GM12878 (cell line): ENCODE data around the gene FMNL3. TPM values are rescaled to one million over a fixed set of nuclear protein-coding genes. Genes with fewer than 3 reads are reported as not detected.
A peak's percentile ranks its signal among the peaks of the same experiment; 100 is the strongest.

ENCODE experiments used
- ATAC-seq: fragments of 200-7000 bp; cut with Tn5 transposase; 3 replicates; pipeline ENCODE4 v1.9.1; 2020; ENCODE audit warnings: mild to moderate bottlenecking, moderate library complexity
- BruUV-seq: library from RNA; stranded (reverse); fragments of 400-500 nt; replicated peaks from 2 replicates; lab custom pipeline; 2021; lab: Mats Ljungman, UMichigan
- CTCF ChIA-PET: fragments of 300-600 bp; sonication (Branson Sonifier 250); formaldehyde crosslinking; extraction: SDS; loops from one replicate; lab custom pipeline; 2021; ENCODE audit warnings: inconsistent platforms; lab: Yijun Ruan, JAX
- POLR2A ChIA-PET: fragments of 350-600 bp; formaldehyde crosslinking; extraction: SDS; loops from one replicate; lab custom pipeline; 2021; ENCODE audit warnings: inconsistent platforms; lab: Charles Lee
- RAD21 ChIA-PET: fragments of 300-600 bp; sonication (Branson Sonifier 250); formaldehyde crosslinking; loops from one replicate; lab custom pipeline; 2023; ENCODE audit warnings: antibody characterized with exemption; ENCODE audit not compliant: unreplicated experiment; lab: Charles Lee
- SMC1A ChIA-PET: fragments of 300-600 bp; sonication (Branson Sonifier 250); formaldehyde crosslinking; loops from one replicate; lab custom pipeline; 2023; ENCODE audit not compliant: unreplicated experiment, uncharacterized antibody; lab: Charles Lee
- DNase-seq: peaks from one replicate; pipeline ENCODE4 v3.0.0-alpha.2; 2011; ENCODE audit warnings: low read depth, low spot score
- FAIRE-seq: peaks from 3 replicates; lab custom pipeline; 2011; peaks lifted over from hg19 to GRCh38; lab: Jason Lieb, UNC
- H2AFZ ChIP-seq: 2 replicates; pipeline ENCODE4 v1.6.0; 2011; ENCODE audit warnings: low read depth, low read length, control low read depth; ENCODE audit not compliant: control insufficient read depth
- H3K27ac ChIP-seq: 2 replicates; pipeline ENCODE4 v1.5.1; 2011; ENCODE audit warnings: control low read depth; ENCODE audit not compliant: control insufficient read depth, insufficient read depth
- H3K27me3 ChIP-seq, 2 experiments: replicated peaks in 1 of 2; 2 replicates each; pipeline versions ENCODE4 v1.6.0 to v1.6.1; 2011; ENCODE audit warnings: low read length in 1 of 2; ENCODE audit not compliant: control insufficient read depth in 2 of 2, insufficient read depth in 2 of 2
- H3K36me3 ChIP-seq, 2 experiments: 2 replicates each; pipeline ENCODE4 v1.5.1; 2011; ENCODE audit warnings: low read length in 1 of 2; ENCODE audit not compliant: control insufficient read depth in 2 of 2, insufficient read depth in 2 of 2
- H3K4me1 ChIP-seq: 2 replicates; pipeline ENCODE4 v1.6.1; 2011; ENCODE audit warnings: mild to moderate bottlenecking, low read length, moderate library complexity, mixed read lengths; ENCODE audit not compliant: control insufficient read depth, insufficient read depth
- H3K4me2 ChIP-seq: 2 replicates; pipeline ENCODE4 v1.6.0; 2011; ENCODE audit warnings: control low read depth; ENCODE audit not compliant: control insufficient read depth, insufficient read depth
- H3K4me3 ChIP-seq: fragments of 200-600 bp; sonication (generic); 2 replicates; pipeline ENCODE4 v1.5.1; 2016
- H3K79me2 ChIP-seq: 2 replicates; pipeline ENCODE4 v1.6.0; 2011; ENCODE audit warnings: low read length; ENCODE audit not compliant: control insufficient read depth, insufficient read depth
- H3K9ac ChIP-seq: 2 replicates; pipeline ENCODE4 v1.8.0; 2011; ENCODE audit warnings: low read length, control low read depth, mixed read lengths; ENCODE audit not compliant: control insufficient read depth, insufficient read depth
- H3K9me3 ChIP-seq: replicated peaks from 3 replicates; pipeline ENCODE4 v1.5.1; 2011; ENCODE audit warnings: mild to moderate bottlenecking, low read length; ENCODE audit not compliant: control insufficient read depth, insufficient read depth
- H4K20me1 ChIP-seq: 2 replicates; pipeline ENCODE4 v1.6.0; 2011; ENCODE audit not compliant: control insufficient read depth, insufficient read depth
- CEBPB ChIP-seq, 2 experiments: fragments of 150-350 bp in 1 of 2; IDR thresholded peaks; 2 replicates each; pipeline ENCODE4 v1.6.1; 2012 to 2014; ENCODE audit warnings: low read depth in 2 of 2, low read length in 2 of 2, borderline replicate concordance in 1 of 2, inconsistent platforms in 1 of 2
- FOXM1 ChIP-seq: IDR thresholded peaks from 2 replicates; pipeline ENCODE4 v1.6.1; 2012; ENCODE audit warnings: low read depth, mild to moderate bottlenecking, inconsistent platforms, low read length, moderate library complexity
- HCFC1 ChIP-seq: fragments of 150-350 bp; IDR thresholded peaks from 2 replicates; pipeline ENCODE4 v1.6.1; 2014; ENCODE audit warnings: low read length
- IKZF1 ChIP-seq: fragments of 450-650 bp; conservative IDR thresholded peaks from 2 replicates; pipeline ENCODE4 v1.6.1; 2017; ENCODE audit warnings: antibody characterized with exemption, mild to moderate bottlenecking
- LARP7 ChIP-seq: fragments of 450-650 bp; IDR thresholded peaks from 2 replicates; pipeline ENCODE4 v1.6.1; 2017; ENCODE audit warnings: mild to moderate bottlenecking
- MTA3 ChIP-seq: IDR thresholded peaks from 2 replicates; pipeline ENCODE4 v1.6.1; 2012; ENCODE audit warnings: low read length, inconsistent platforms, borderline replicate concordance
- POLR2A ChIP-seq: IDR thresholded peaks from 2 replicates; pipeline ENCODE4 v1.6.1; 2011; ENCODE audit warnings: low read depth, mild to moderate bottlenecking, low read length
- POLR2AphosphoS2 ChIP-seq: IDR thresholded peaks from 2 replicates; pipeline ENCODE4 v1.6.1; 2011; ENCODE audit warnings: low read depth, mild to moderate bottlenecking, low read length, improper control_type of control experiment, moderate library complexity
- POU2F2 ChIP-seq: IDR thresholded peaks from 3 replicates; pipeline ENCODE4 v1.6.1; 2011; ENCODE audit warnings: low read depth, mild to moderate bottlenecking, low read length, borderline replicate concordance
- RB1 ChIP-seq: fragments of 450-650 bp; formaldehyde crosslinking; IDR thresholded peaks from 2 replicates; pipeline ENCODE4 v1.6.1; 2017; ENCODE audit warnings: mild to moderate bottlenecking, borderline replicate concordance
- SIX5 ChIP-seq: IDR thresholded peaks from 2 replicates; pipeline ENCODE4 v1.6.1; 2011; ENCODE audit warnings: mild to moderate bottlenecking, low read depth, low read length, moderate library complexity; ENCODE audit not compliant: severe bottlenecking
- ZBED1 ChIP-seq: IDR thresholded peaks from 2 replicates; pipeline ENCODE4 v1.6.1; 2016; ENCODE audit warnings: borderline replicate concordance
- ZNF384 ChIP-seq: IDR thresholded peaks from 2 replicates; pipeline ENCODE4 v1.6.1; 2012; ENCODE audit warnings: low read depth, mild to moderate bottlenecking, low read length, improper control_type of control experiment, borderline replicate concordance
- WGBS: methylation state at CpG from one replicate; pipeline ENCODE4 v1.1.6; 2016; ENCODE audit warnings: low lambda C conversion rate; ENCODE audit not compliant: insufficient replicate concordance, insufficient coverage; ENCODE audit errors: missing lambda C conversion rate; 5-methylcytosine and 5-hydroxymethylcytosine counted together
- in situ Hi-C: fragments of 300-500 bp; cut with MboI; formaldehyde crosslinking; loops from 9 replicates; pipeline ENCODE4 v1.14.3; 2018; ENCODE audit warnings: mixed read lengths
- intact Hi-C: fragments of 100-400 bp; cut with micrococcal nuclease; formaldehyde crosslinking; loops from one replicate; pipeline ENCODE4 v1.14.2; 2022; ENCODE audit not compliant: unreplicated experiment
- polyA plus RNA-seq, 11 experiments: library from polyadenylated mRNA; depleted of rRNA in 4 of 11; unstranded in 6 of 11; stranded (reverse) in 5 of 11; fragments of >200 nt; fragmentation: Nextera tagmentation in 4 of 11; fragmentation: Illumina TruSeq in 1 of 11; extraction: Ambion mirVana in 4 of 11; extraction: Trizol in 1 of 11; gene quantifications; 1 replicate in 1 of 11; 2 replicates in 10 of 11; pipeline versions ENCODE4 v1.2.1 to v1.2.3, GENCODE V29; 2011 to 2016; ENCODE audit warnings: inconsistent platforms in 2 of 11, missing spikeins in 2 of 11, low read depth in 1 of 11
- total RNA-seq, 4 experiments: library from RNA; depleted of rRNA in 3 of 4; stranded (reverse); fragments of >200 nt in 3 of 4; fragmentation: Illumina TruSeq in 1 of 4; extraction: Trizol in 1 of 4; gene quantifications; 2 replicates each; pipeline versions ENCODE4 v1.2.1 to v1.2.3, GENCODE V29; 2013 to 2021

The FMNL3 gene
- total and polyA plus RNA-seq, 10 of the 15 experiments (the other 5 are each of a cell fraction or from before 2014, with no cell fraction given), result 3.0 to 64.9 (median 30.9) TPM

DNA sequence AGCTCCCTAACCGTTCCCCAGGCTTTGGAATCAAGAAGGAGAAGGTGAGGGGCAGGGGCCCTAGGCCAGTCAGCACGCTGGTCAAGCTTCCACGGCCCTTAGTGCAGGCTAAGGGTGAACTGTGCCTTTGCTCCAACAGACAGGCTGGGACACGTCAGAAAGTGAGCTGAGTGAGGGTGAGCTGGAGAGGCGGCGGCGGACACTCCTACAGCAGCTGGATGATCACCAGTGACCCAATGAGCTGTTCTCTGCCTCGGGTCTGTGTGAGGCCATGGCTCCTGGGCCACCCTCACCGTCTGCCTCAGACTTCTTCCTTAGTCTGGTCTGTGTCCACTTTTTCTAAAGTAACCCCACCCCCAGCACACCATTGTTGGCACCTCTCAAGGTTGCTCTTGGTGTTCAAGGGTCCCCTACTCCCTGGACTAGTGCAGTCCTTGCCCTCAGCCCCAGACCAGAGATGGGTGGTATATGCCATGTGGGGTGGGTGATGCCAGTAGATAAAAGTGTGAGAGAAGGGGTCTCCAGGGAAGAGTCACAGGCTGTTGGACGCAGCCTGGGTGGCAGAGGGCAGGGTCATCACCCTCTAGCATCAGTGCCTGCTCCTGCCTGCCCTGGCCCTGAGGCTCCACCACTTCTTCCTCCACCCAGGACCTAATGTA is 63.1 kb downstream of the FMNL3 start:
- in situ Hi-C loops, result loop anchor here (5.0 to 10.0 kb wide), 2 partner anchors 63 to 191 kb away; partner anchors contain the start of gene FMNL3
- ChIA-PET RAD21 (interaction anchor here (0.5 to 6.4 kb wide), 11 partner anchors 10 to 386 kb away, joined by 3 to 107 read pairs (median 4); partner anchors contain the start of gene FMNL3), CTCF (interaction anchor here (0.6 to 20.4 kb wide), 13 partner anchors 9 to 162 kb away, joined by 3 to 486 read pairs (median 4); partner anchors contain the start of genes FMNL3 and PRPF40B)

More for the DNA sequence above, 63.1 kb downstream of the FMNL3 start:
- FAIRE-seq, result no peak
- H3K27me3 ChIP-seq, result no peaks in the 10 kb centered on the region
- BruUV-seq, result no TSS peak
- no peaks in the 10 kb centered on the region for H4K20me1 ChIP-seq
- H3K9ac ChIP-seq, result no peak overlapping the region
- SMC1A ChIA-PET, result interaction anchor here (0.8 to 10.9 kb wide), 13 partner anchors 11 to 196 kb away, joined by 3 to 191 read pairs (median 4); partner anchors contain the start of genes FMNL3 and TMBIM6
- H3K9me3 ChIP-seq, result no peaks in the 10 kb centered on the region
- H3K79me2 ChIP-seq, result no peaks in the 10 kb centered on the region
- H3K36me3 ChIP-seq, result peaks cover 25 to 42% of the 10 kb centered on the region in 2 experiments
- 69% methylated on average over 9 of the region's 10 CpGs for WGBS
- DNase-seq, result no peak
- H3K27ac ChIP-seq, result no peak overlapping the region
- POLR2A ChIA-PET, result interaction anchor here (0.7 to 1.9 kb wide), 4 partner anchors 21 to 275 kb away, joined by 3 to 16 read pairs (median 4); no protein-coding TSS in a partner anchor
- TF ChIP-seq LARP7 (0 out of 2 replicates have a peak, but pooled peaks have one; percentile 48), FOXM1 (no peak), CEBPB (IDR thresholded peaks at IDR 0.05; ENCODE audit: borderline replicate concordance in 1 of 2, low read depth in 2 of 2, low read length in 2 of 2) (no peak), POLR2AphosphoS2 (no peak), POLR2A (0 out of 2 replicates have a peak, but pooled peaks have one; percentile 42), HCFC1 (no peak), MTA3 (no peak), IKZF1 (no peak), SIX5 (no peak), POU2F2 (no peak), RB1 (no peak), ZBED1 (no peak), ZNF384 (no peak)
- intact Hi-C loops, result loop anchor here (1.0 kb wide), 1 partner anchor 63 kb away; the partner anchor contains the start of gene FMNL3
- H3K4me2 ChIP-seq, result no peak overlapping the region
- no peaks in the 10 kb centered on the region for H3K4me1 ChIP-seq
- no peak overlapping the region for H3K4me3 ChIP-seq
- no peak overlapping the region for H2AFZ ChIP-seq
- no peak for ATAC-seq
